WTC11 (cell line): ENCODE results near the gene CTDP1. TPM values are rescaled to one million over a fixed set of nuclear protein-coding genes. Genes with fewer than 3 reads are reported as not detected.

ENCODE experiments used
- ATAC-seq: fragments of 200-7000 bp; cut with Tn5 transposase; 2 replicates; pipeline ENCODE4 v1.10.0; 2021; ENCODE audit warnings: mild to moderate bottlenecking, moderate library complexity
- CTCF ChIA-PET: fragments of 300-600 bp; sonication (Branson Sonifier 250); formaldehyde crosslinking; loops from one replicate; lab custom pipeline; 2021; ENCODE audit warnings: antibody characterized with exemption; lab: Charles Lee
- POLR2A ChIA-PET: fragments of 350-600 bp; sonication (Branson Sonifier 250); formaldehyde crosslinking; loops from one replicate; lab custom pipeline; 2021; ENCODE audit warnings: antibody characterized with exemption; lab: Charles Lee
- DNase-seq: peaks from one replicate; pipeline ENCODE4 v3.0.0; 2021; ENCODE audit warnings: low spot score
- H3K27ac Mint-ChIP-seq: 2 replicates; pipeline ENCODE4 v1.8.0; 2021; ENCODE audit warnings: mixed read lengths
- H3K27me3 Mint-ChIP-seq: 2 replicates; pipeline ENCODE4 v1.8.0; 2021; ENCODE audit warnings: low read depth, mild to moderate bottlenecking, moderate library complexity, mixed read lengths
- H3K36me3 Mint-ChIP-seq: 2 replicates; pipeline ENCODE4 v1.8.0; 2021; ENCODE audit warnings: mixed read lengths
- H3K4me1 Mint-ChIP-seq: 2 replicates; pipeline ENCODE4 v1.8.0; 2022; ENCODE audit warnings: mixed read lengths
- H3K4me3 Mint-ChIP-seq: 2 replicates; pipeline ENCODE4 v1.8.0; 2021; ENCODE audit warnings: mild to moderate bottlenecking, moderate library complexity, mixed read lengths
- H3K9me3 Mint-ChIP-seq: 2 replicates; pipeline ENCODE4 v1.8.0; 2021; ENCODE audit warnings: mixed read lengths
- AFF4 ChIP-seq: sonication (generic); formaldehyde crosslinking; IDR thresholded peaks from 2 replicates; pipeline ENCODE4 v1.8.1; 2023; ENCODE audit warnings: mild to moderate bottlenecking, missing genetic modification reagents, borderline replicate concordance
- E2F4 ChIP-seq: sonication (generic); formaldehyde crosslinking; IDR thresholded peaks from 2 replicates; pipeline ENCODE4 v1.8.1; 2022; ENCODE audit warnings: low read depth, mild to moderate bottlenecking, moderate library complexity, missing genetic modification reagents, borderline replicate concordance
- ETV6 ChIP-seq: sonication (generic); formaldehyde crosslinking; IDR thresholded peaks from 2 replicates; pipeline ENCODE4 v1.8.1; 2022; ENCODE audit warnings: mild to moderate bottlenecking, missing genetic modification reagents
- GABPB1 ChIP-seq: sonication (generic); formaldehyde crosslinking; IDR thresholded peaks from 2 replicates; pipeline ENCODE4 v1.8.1; 2023; ENCODE audit warnings: mild to moderate bottlenecking, missing genetic modification reagents
- HMGXB4 ChIP-seq: sonication (generic); formaldehyde crosslinking; IDR thresholded peaks from 2 replicates; pipeline ENCODE4 v1.8.1; 2023; ENCODE audit warnings: mild to moderate bottlenecking, moderate library complexity, missing genetic modification reagents
- MAX ChIP-seq: sonication (generic); formaldehyde crosslinking; IDR thresholded peaks from 2 replicates; pipeline ENCODE4 v1.8.0; 2022; ENCODE audit warnings: mild to moderate bottlenecking, missing genetic modification reagents
- NFATC4 ChIP-seq: fragments of 250-450 bp; sonication (Bioruptor Pico); IDR thresholded peaks from 2 replicates; pipeline ENCODE4 v1.9.0; 2021; ENCODE audit warnings: mild to moderate bottlenecking
- NFYB ChIP-seq: sonication (generic); formaldehyde crosslinking; conservative IDR thresholded peaks from 2 replicates; pipeline ENCODE4 v1.8.0; 2022; ENCODE audit warnings: low read depth, missing genetic modification reagents
- NR3C1 ChIP-seq: sonication (generic); formaldehyde crosslinking; conservative IDR thresholded peaks from 2 replicates; pipeline ENCODE4 v1.8.1; 2023; ENCODE audit warnings: low read depth, mild to moderate bottlenecking, missing genetic modification reagents
- PRRX2 ChIP-seq: fragments of 250-450 bp; sonication (Bioruptor Pico); IDR thresholded peaks from 2 replicates; pipeline ENCODE4 v1.8.0; 2021; ENCODE audit warnings: mild to moderate bottlenecking
- STAT6 ChIP-seq: sonication (generic); formaldehyde crosslinking; conservative IDR thresholded peaks from 2 replicates; pipeline ENCODE4 v1.8.1; 2023; ENCODE audit warnings: mild to moderate bottlenecking, low read depth, missing genetic modification reagents, moderate library complexity
- USF1 ChIP-seq: sonication (generic); formaldehyde crosslinking; IDR thresholded peaks from 2 replicates; pipeline ENCODE4 v1.8.0; 2022; ENCODE audit warnings: mild to moderate bottlenecking, missing genetic modification reagents
- ZNF317 ChIP-seq: sonication (generic); formaldehyde crosslinking; IDR thresholded peaks from 2 replicates; pipeline ENCODE4 v1.8.1; 2023; ENCODE audit warnings: low read depth, mild to moderate bottlenecking, moderate library complexity, missing genetic modification reagents, borderline replicate concordance
- ZNF396 ChIP-seq: fragments of 250-450 bp; sonication (Bioruptor Pico); IDR thresholded peaks from 2 replicates; pipeline ENCODE4 v1.8.0; 2021; ENCODE audit warnings: mild to moderate bottlenecking, moderate library complexity, borderline replicate concordance
- ZNF423 ChIP-seq: fragments of 250-450 bp; sonication (Bioruptor Pico); IDR thresholded peaks from 2 replicates; pipeline ENCODE4 v2.1.2; 2022; ENCODE audit warnings: mild to moderate bottlenecking, moderate library complexity
- ZNF671 ChIP-seq: fragments of 250-450 bp; sonication (Bioruptor Pico); IDR thresholded peaks from 2 replicates; pipeline ENCODE4 v1.8.0; 2021; ENCODE audit warnings: mild to moderate bottlenecking
- total RNA-seq: library from RNA; stranded (reverse); gene quantifications from 3 replicates; pipeline ENCODE4 v1.2.3, GENCODE V29; 2021

The CTDP1 gene
- total RNA-seq, 1 experiment from 2014 or later: 39.7 TPM

GRCh38 chr18:79784965-79785770 lies 105.6 kb downstream of the CTDP1 start:
- no peak for TF ChIP-seq ZNF423
- TF ChIP-seq GABPB1 (CRISPR knock-in tag): no peak
- TF ChIP-seq NR3C1: no peak
- no peak for TF ChIP-seq ZNF671
- TF ChIP-seq STAT6 (CRISPR knock-in tag): no peak
- no peak for TF ChIP-seq E2F4 (CRISPR knock-in tag)
- TF ChIP-seq NFYB (CRISPR knock-in tag): no peak
- no peak for TF ChIP-seq AFF4 (CRISPR knock-in tag)
- TF ChIP-seq ETV6 (CRISPR knock-in tag): no peak
- TF ChIP-seq MAX (CRISPR knock-in tag): no peak
- TF ChIP-seq HMGXB4 (CRISPR knock-in tag): no peak
- TF ChIP-seq USF1 (CRISPR knock-in tag): no peak
- no peak for TF ChIP-seq NFATC4
- TF ChIP-seq ZNF317 (CRISPR knock-in tag): no peak
- POLR2A ChIA-PET: no interaction called here
- H3K9me3 Mint-ChIP-seq: no peaks in the 10 kb centered on the region
- DNase-seq: no peak
- no peak overlapping the region for H3K27ac Mint-ChIP-seq
- no peak overlapping the region for H3K4me3 Mint-ChIP-seq
- no peaks in the 10 kb centered on the region for H3K36me3 Mint-ChIP-seq
- H3K27me3 Mint-ChIP-seq: peaks cover 47% of the 10 kb centered on the region
- CTCF ChIA-PET: no interaction called here
- H3K4me1 Mint-ChIP-seq: 0 out of 2 replicates have a peak, but pooled peaks cover 3% of the 10 kb centered on the region
- no peak for ATAC-seq

GRCh38 chr18:79785831-79786230 lies 106.2 kb downstream of the CTDP1 start:
- ChIA-PET POLR2A (no interaction called here), CTCF (no interaction called here)
- DNase-seq (no peak), ATAC-seq (no peak)
- Mint-ChIP-seq H3K27ac (no peak overlapping the region), H3K27me3 (peaks cover 47% of the 10 kb centered on the region), H3K4me1 (0 out of 2 replicates have a peak, but pooled peaks cover 3% of the 10 kb centered on the region), H3K9me3 (no peaks in the 10 kb centered on the region), H3K4me3 (no peak overlapping the region), H3K36me3 (no peaks in the 10 kb centered on the region)
- no peak for TF ChIP-seq ZNF423
- TF ChIP-seq PRRX2: no peak
- TF ChIP-seq ZNF396 (CRISPR knock-in tag): no peak
